Neural progenitor cell (in vitro differentiated cells): Measurements from ENCODE around the gene MAFB.

Experiments
- CTCF ChIP-seq: fragments of 200-600 bp; sonication (generic); IDR thresholded peaks from 2 replicates; pipeline ENCODE4 v1.5.1; 2017; ENCODE audit warnings: antibody characterized with exemption, mild to moderate bottlenecking
- EZH2 ChIP-seq: fragments of 200-600 bp; sonication (generic); IDR thresholded peaks from 2 replicates; pipeline ENCODE4 v1.6.1; 2017; ENCODE audit warnings: antibody characterized with exemption, mild to moderate bottlenecking, moderate library complexity

GRCh38 chr20:40728470-40728869 is 39.4 kb upstream of the MAFB start:
- TF ChIP-seq CTCF, result peak; percentile 20
- TF ChIP-seq EZH2, result no peak
